Neural cell (in vitro differentiated cells): ENCODE measurements around the gene LDLRAD3.
"Not testable (repeated sequence)": the region's sequence is repeated elsewhere in the genome, so short reads cannot be mapped to it uniquely, and the experiment has no call there.

Source experiments
- CTCF ChIP-seq: fragments of 450-650 bp; IDR thresholded peaks from 2 replicates; pipeline ENCODE4 v1.5.1; 2014; ENCODE audit warnings: antibody characterized with exemption, mild to moderate bottlenecking, moderate library complexity; ENCODE audit not compliant: poor library complexity, severe bottlenecking
- EP300 ChIP-seq: fragments of 450-650 bp; conservative IDR thresholded peaks from 2 replicates; pipeline ENCODE4 v1.6.1; 2014; ENCODE audit warnings: antibody characterized with exemption, mild to moderate bottlenecking, moderate library complexity; ENCODE audit not compliant: poor library complexity, severe bottlenecking
- EZH2 ChIP-seq: fragments of 200-600, 300-800 bp; shearing (Covaris generic), sonication (generic); IDR thresholded peaks from 2 replicates; pipeline ENCODE4 v1.6.1; 2014; ENCODE audit warnings: antibody characterized with exemption, low read length, borderline replicate concordance, mild to moderate bottlenecking; ENCODE audit not compliant: insufficient read depth, poor library complexity, severe bottlenecking
- POLR2AphosphoS5 ChIP-seq: IDR thresholded peaks from 2 replicates; pipeline ENCODE4 v1.6.1; 2012
- RAD21 ChIP-seq: fragments of 450-650 bp; conservative IDR thresholded peaks from 2 replicates; pipeline ENCODE4 v1.6.1; 2014; ENCODE audit warnings: antibody characterized with exemption, mild to moderate bottlenecking, moderate library complexity
- REST ChIP-seq: IDR thresholded peaks from 2 replicates; pipeline ENCODE4 v1.6.1; 2012; ENCODE audit warnings: borderline replicate concordance
- SMC3 ChIP-seq: fragments of 450-650 bp; conservative IDR thresholded peaks from 2 replicates; pipeline ENCODE4 v1.6.1; 2014; ENCODE audit warnings: antibody characterized with exemption, mild to moderate bottlenecking, moderate library complexity; ENCODE audit not compliant: poor library complexity
- TAF1 ChIP-seq: IDR thresholded peaks from 2 replicates; pipeline ENCODE4 v1.6.1; 2012; ENCODE audit warnings: low read depth

GRCh38 chr11:35908432-35908771, 35.5 kb upstream of the LDLRAD3 start:
- TF ChIP-seq POLR2AphosphoS5, CTCF, EP300, EZH2, RAD21, REST, SMC3, TAF1: not testable (repeated sequence)
